ENCODE measurements around the gene C1orf74. TPM values are rescaled to one million over a fixed set of nuclear protein-coding genes. Genes with fewer than 3 reads are reported as not detected.
A peak's percentile ranks its signal among the peaks of the same experiment; 100 is the strongest.

The C1orf74 gene
- total RNA-seq, 6 experiments from 2014 or later = 1.8 to 2.7 (median 2.4) TPM

GRCh38 chr1:209825591-209826434 is 41.5 kb upstream of the C1orf74 start:
- no peak for TF ChIP-seq CTCF (IDR thresholded peaks at IDR 0.05)
- Mint-ChIP-seq H3K36me3 (ENCODE audit: low read depth) (peaks cover 36% of the 10 kb centered on the region), H3K4me1 (ENCODE audit: low read depth) (peaks cover 80% of the 10 kb centered on the region), H3K27ac (no peak overlapping the region), H3K9me3 (peaks cover 23% of the 10 kb centered on the region), H3K27me3 (ENCODE audit: insufficient read depth) (peaks cover 2% of the 10 kb centered on the region), H3K4me3 (no peak overlapping the region)
- no peak for DNase-seq

GRCh38 chr1:209823143-209824041 is 39.0 kb upstream of the C1orf74 start:
- Mint-ChIP-seq H3K4me3 (peak overlapping the region; percentile 70), H3K27me3 (ENCODE audit: insufficient read depth) (peaks cover 2% of the 10 kb centered on the region), H3K9me3 (peaks cover 10% of the 10 kb centered on the region), H3K27ac (peak overlapping the region; percentile 90), H3K36me3 (ENCODE audit: low read depth) (peaks cover 16% of the 10 kb centered on the region), H3K4me1 (ENCODE audit: low read depth) (peaks cover 63% of the 10 kb centered on the region)
- DNase-seq = peak; percentile 78
- TF ChIP-seq CTCF (IDR thresholded peaks at IDR 0.05) = peak; percentile 95

GRCh38 chr1:209822706-209823105 is 38.3 kb upstream of the C1orf74 start:
- H3K4me3 Mint-ChIP-seq = peak overlapping the region; percentile 70
- DNase-seq = no peak
- H3K27me3 Mint-ChIP-seq (ENCODE audit: insufficient read depth) = no peaks in the 10 kb centered on the region; the same call in 1 of the 2 replicates
- H3K27ac Mint-ChIP-seq = peak overlapping the region; percentile 90
- TF ChIP-seq CTCF (IDR thresholded peaks at IDR 0.05) = no peak
- peaks cover 3% of the 10 kb centered on the region for H3K9me3 Mint-ChIP-seq
- peaks cover 59% of the 10 kb centered on the region for H3K4me1 Mint-ChIP-seq (ENCODE audit: low read depth)
- H3K36me3 Mint-ChIP-seq (ENCODE audit: low read depth) = peaks cover 9% of the 10 kb centered on the region

- peaks cover 1% of the 10 kb centered on the region; the same call in 1 of the 2 replicates for H3K27me3 Mint-ChIP-seq (ENCODE audit: insufficient read depth)
- peaks cover 5% of the 10 kb centered on the region; the same call in 1 of the 2 replicates for H3K36me3 Mint-ChIP-seq (ENCODE audit: low read depth)
- no peaks in the 10 kb centered on the region for H3K9me3 Mint-ChIP-seq
- TF ChIP-seq CTCF (IDR thresholded peaks at IDR 0.05) = no peak
- no peak overlapping the region for H3K27ac Mint-ChIP-seq
- H3K4me1 Mint-ChIP-seq (ENCODE audit: low read depth) = peaks cover 50% of the 10 kb centered on the region
- H3K4me3 Mint-ChIP-seq = no peak overlapping the region
- DNase-seq = no peak
Measured at GRCh38 chr1:209820986-209821385, 36.6 kb upstream of the C1orf74 start.

- peaks cover 5% of the 10 kb centered on the region; the same call in 1 of the 2 replicates for H3K36me3 Mint-ChIP-seq (ENCODE audit: low read depth)
- no peaks in the 10 kb centered on the region for H3K9me3 Mint-ChIP-seq
- no peak for DNase-seq
- no peak overlapping the region for H3K4me3 Mint-ChIP-seq
- TF ChIP-seq CTCF (IDR thresholded peaks at IDR 0.05) = no peak
- peaks cover 37% of the 10 kb centered on the region for H3K4me1 Mint-ChIP-seq (ENCODE audit: low read depth)
- peaks cover 1% of the 10 kb centered on the region; the same call in 1 of the 2 replicates for H3K27me3 Mint-ChIP-seq (ENCODE audit: insufficient read depth)
- H3K27ac Mint-ChIP-seq = no peak overlapping the region
Measured at GRCh38 chr1:209819058-209819457, 34.7 kb upstream of the C1orf74 start.

All from HFFc6 (cell line).